ENCODE measurements around the gene RBX1.

The RBX1 gene

GRCh38 chr22:40928657-40929056 is 22.5 kb upstream of the RBX1 start:
- Histone ChIP-seq H3K4me1 (ENCODE audit: control insufficient read depth, insufficient read depth, low read length) (peaks cover 5% of the 10 kb centered on the region), H3K36me3 (ENCODE audit: control insufficient read depth in 2 of 2, insufficient read depth in 1 of 2, low read length in 2 of 2) (peaks cover 31 to 48% of the 10 kb centered on the region in 2 experiments), H3K27ac (ENCODE audit: extremely low read depth, low read depth, low read length) (no peak overlapping the region), H3K4me3 (ENCODE audit: low read depth, low read length) (no peak overlapping the region), H3K9me3 (ENCODE audit: control insufficient read depth, insufficient read depth, low read depth, low read length) (no peaks in the 10 kb centered on the region)
- ChIA-PET POLR2A (interaction anchor here (0.5 to 1.9 kb wide), 2 partner anchors 23 to 342 kb away, joined by 3 to 12 read pairs; partner anchors contain the start of gene RBX1), CTCF (interaction anchor here (0.6 to 0.8 kb wide), 3 partner anchors 12 to 226 kb away, joined by 3 to 7 read pairs (median 4); no protein-coding TSS in a partner anchor)
- TF ChIP-seq ZNF221 (tag by site-specific recombination; IDR thresholded peaks at IDR 0.05; ENCODE audit: borderline replicate concordance) = no peak
- TF ChIP-seq BCL6B (tag by site-specific recombination; IDR thresholded peaks at IDR 0.05) = no peak
- no peak for TF ChIP-seq ZBTB20 (tag by site-specific recombination; IDR thresholded peaks at IDR 0.05)
- TF ChIP-seq ZNF629 (tag by site-specific recombination; IDR thresholded peaks at IDR 0.05) = no peak
- no peak for TF ChIP-seq ZNF423 (tag by site-specific recombination; IDR thresholded peaks at IDR 0.05)
- no peak for TF ChIP-seq ZBTB44 (tag by site-specific recombination; IDR thresholded peaks at IDR 0.05)
- no peak for TF ChIP-seq ZNF140 (tag by site-specific recombination; IDR thresholded peaks at IDR 0.05)

GRCh38 chr22:40932396-40932795 is 18.8 kb upstream of the RBX1 start:
- Histone ChIP-seq H3K36me3 (ENCODE audit: control insufficient read depth in 2 of 2, insufficient read depth in 1 of 2, low read length in 2 of 2) (peaks cover 3 to 18% of the 10 kb centered on the region in 2 experiments), H3K27ac (ENCODE audit: extremely low read depth, low read depth, low read length) (no peak overlapping the region), H3K4me1 (ENCODE audit: control insufficient read depth, insufficient read depth, low read length) (peaks cover 5% of the 10 kb centered on the region), H3K9me3 (ENCODE audit: control insufficient read depth, insufficient read depth, low read depth, low read length) (no peaks in the 10 kb centered on the region), H3K4me3 (ENCODE audit: low read depth, low read length) (no peak overlapping the region)
- no peak for TF ChIP-seq GLIS1 (tag by site-specific recombination; IDR thresholded peaks at IDR 0.05)
- no peak for TF ChIP-seq ZBTB21 (tag by site-specific recombination; IDR thresholded peaks at IDR 0.05)
- TF ChIP-seq HOXD13 (CRISPR knock-in tag; IDR thresholded peaks at IDR 0.05; ENCODE audit: borderline replicate concordance) = no peak
- TF ChIP-seq ZEB2 (tag by site-specific recombination; IDR thresholded peaks at IDR 0.05) = no peak
- no peak for TF ChIP-seq GLIS2 (tag by site-specific recombination; IDR thresholded peaks at IDR 0.05)
- TF ChIP-seq ZNF600 (tag by site-specific recombination; IDR thresholded peaks at IDR 0.05) = no peak
- TF ChIP-seq PRDM6 (tag by site-specific recombination; IDR thresholded peaks at IDR 0.05) = no peak
- no peak for TF ChIP-seq BCL11B (tag by site-specific recombination; IDR thresholded peaks at IDR 0.05; ENCODE audit: low read depth)
- TF ChIP-seq ZNF423 (tag by site-specific recombination; IDR thresholded peaks at IDR 0.05) = no peak
- no peak for TF ChIP-seq ZBTB48 (tag by site-specific recombination; IDR thresholded peaks at IDR 0.05)
- TF ChIP-seq ZNF76 (tag by site-specific recombination; IDR thresholded peaks at IDR 0.05; ENCODE audit: borderline replicate concordance, low read depth) = no peak
- CTCF ChIA-PET = interaction anchor here (0.5 to 2.5 kb wide), 2 partner anchors 10 to 406 kb away, joined by 3 to 39 read pairs; no protein-coding TSS in a partner anchor
- POLR2A ChIA-PET = interaction anchor here (0.6 kb wide), 1 partner anchor 200 kb away, joined by 10 read pairs; no protein-coding TSS in a partner anchor

- Histone ChIP-seq H3K4me1 (ENCODE audit: control insufficient read depth, insufficient read depth, low read length) (no peaks in the 10 kb centered on the region), H3K4me3 (ENCODE audit: low read depth, low read length) (no peak overlapping the region), H3K27ac (ENCODE audit: extremely low read depth, low read depth, low read length) (no peak overlapping the region), H3K9me3 (ENCODE audit: control insufficient read depth, insufficient read depth, low read depth, low read length) (no peaks in the 10 kb centered on the region), H3K36me3 (ENCODE audit: control insufficient read depth in 2 of 2, insufficient read depth in 1 of 2, low read length in 2 of 2) (no peaks in the 10 kb centered on the region; a peak in 1 of 3 replicates)
- ChIA-PET POLR2A (interaction anchor here (3.1 kb wide), 1 partner anchor 12 kb away, joined by 16 read pairs; the partner anchor contains the start of gene RBX1), CTCF (interaction anchor here (1.0 kb wide), 1 partner anchor 16 kb away, joined by 7 read pairs; no protein-coding TSS in a partner anchor)
- TF ChIP-seq ZNF792 (tag by site-specific recombination; IDR thresholded peaks at IDR 0.05) (no peak), PRDM10 (tag by site-specific recombination; IDR thresholded peaks at IDR 0.05) (peak; percentile 36; the same call in 1 of the 2 replicates), ZNF658 (tag by site-specific recombination; IDR thresholded peaks at IDR 0.05) (no peak), ZNF132 (tag by site-specific recombination; IDR thresholded peaks at IDR 0.05; ENCODE audit: borderline replicate concordance) (no peak), ZNF2 (tag by site-specific recombination; IDR thresholded peaks at IDR 0.05) (no peak)
Measured at GRCh38 chr22:40939202-40939601, 12.0 kb upstream of the RBX1 start.

Measured in HEK293 (cell line).